Measurements from ENCODE around the gene METAP1. TPM values are rescaled to one million over a fixed set of nuclear protein-coding genes. Genes with fewer than 3 reads are reported as not detected.
"Not testable (repeated sequence)": the region's sequence is repeated elsewhere in the genome, so short reads cannot be mapped to it uniquely, and the experiment has no call there.

Gene METAP1
- total RNA-seq, 1 experiment from 2014 or later: 63.5 TPM

DNA sequence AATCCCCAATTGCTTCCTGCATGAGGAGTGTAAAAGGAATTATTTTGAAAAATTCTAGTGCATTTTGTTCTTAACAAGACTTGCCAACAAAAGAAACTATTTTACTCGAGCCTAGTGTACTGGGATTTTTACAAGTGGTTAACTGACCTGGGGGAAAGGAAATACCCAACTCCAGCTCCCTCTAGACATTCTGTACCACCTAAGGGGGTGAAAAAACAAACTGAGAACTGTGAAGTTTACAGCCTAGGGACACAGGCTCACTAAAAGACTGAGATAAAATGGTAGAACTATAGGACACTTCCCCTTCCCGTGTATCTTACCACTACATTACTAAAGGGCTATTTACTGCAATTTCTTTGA, 95.7 kb downstream of the METAP1 start:
- Histone ChIP-seq H3K79me2 (ENCODE audit: insufficient read depth, low read length) (peaks cover 9% of the 10 kb centered on the region), H3K9ac (ENCODE audit: extremely low read depth, insufficient read length, low read length) (no peak overlapping the region), H3K4ac (ENCODE audit: low read depth, low read length) (no peak overlapping the region), H3K14ac (ENCODE audit: insufficient read depth, low read length) (no peak overlapping the region), H2AK5ac (ENCODE audit: insufficient read length, low read length) (no peak overlapping the region), H3K79me1 (ENCODE audit: insufficient read depth, low read depth, low read length, poor library complexity, severe bottlenecking) (no peaks in the 10 kb centered on the region), H3K27me3 (ENCODE audit: insufficient read depth, low read length) (no peaks in the 10 kb centered on the region), H4K5ac (ENCODE audit: insufficient read length, low read depth, low read length) (no peak overlapping the region), H3K18ac (ENCODE audit: insufficient read length, low read depth, low read length) (no peak overlapping the region), H3K56ac (ENCODE audit: insufficient read length, low read depth, low read length) (no peak overlapping the region), H3T11ph (ENCODE audit: low read length) (no peak overlapping the region), H2BK120ac (ENCODE audit: low read depth, low read length, poor library complexity, severe bottlenecking) (no peak overlapping the region), H3K4me1 (ENCODE audit: insufficient read depth, low read length) (no peaks in the 10 kb centered on the region), H2BK20ac (ENCODE audit: low read depth, low read length, poor library complexity, severe bottlenecking) (no peak overlapping the region), H4K91ac (ENCODE audit: insufficient read length, low read depth, low read length) (no peak overlapping the region), H2AFZ (ENCODE audit: low read length) (no peak overlapping the region), H2BK5ac (ENCODE audit: insufficient read length, low read length) (no peak overlapping the region), H4K8ac (replicated peaks; ENCODE audit: insufficient read length, low read depth, low read length) (no peak overlapping the region), H2BK12ac (ENCODE audit: insufficient read length, low read depth, low read length) (no peak overlapping the region), H3K27ac (ENCODE audit: insufficient read length, low read depth, low read length) (no peak overlapping the region), H3K23ac (ENCODE audit: insufficient read length, low read depth, low read length) (no peak overlapping the region), H3K23me2 (ENCODE audit: insufficient read length, low read depth, low read length, poor library complexity, severe bottlenecking) (peaks cover 8% of the 10 kb centered on the region), H4K20me1 (ENCODE audit: control insufficient read depth, insufficient read depth, insufficient read length) (no peaks in the 10 kb centered on the region), H3K9me3 (ENCODE audit: control insufficient read depth, low read depth, low read length) (no peaks in the 10 kb centered on the region), H3K4me2 (ENCODE audit: insufficient read depth, insufficient read length, low read length) (no peak overlapping the region), H2BK15ac (ENCODE audit: low read depth, low read length) (no peak overlapping the region)
- no CpG with 5 or more reads among the region's 2 CpGs for WGBS (ENCODE audit: extremely low coverage, insufficient read length, low lambda C conversion rate)
- H3K27me3 Mint-ChIP-seq (ENCODE audit: low read depth): no peaks in the 10 kb centered on the region
- peaks cover 0 to 2% of the 10 kb centered on the region in 2 experiments; a peak in 3 of 5 replicates for H3K9me3 Mint-ChIP-seq
- DNase-seq: no peak
- H3K4me1 Mint-ChIP-seq: peaks cover 28 to 30% of the 10 kb centered on the region in 2 experiments
- TF ChIP-seq, protein P1, sequence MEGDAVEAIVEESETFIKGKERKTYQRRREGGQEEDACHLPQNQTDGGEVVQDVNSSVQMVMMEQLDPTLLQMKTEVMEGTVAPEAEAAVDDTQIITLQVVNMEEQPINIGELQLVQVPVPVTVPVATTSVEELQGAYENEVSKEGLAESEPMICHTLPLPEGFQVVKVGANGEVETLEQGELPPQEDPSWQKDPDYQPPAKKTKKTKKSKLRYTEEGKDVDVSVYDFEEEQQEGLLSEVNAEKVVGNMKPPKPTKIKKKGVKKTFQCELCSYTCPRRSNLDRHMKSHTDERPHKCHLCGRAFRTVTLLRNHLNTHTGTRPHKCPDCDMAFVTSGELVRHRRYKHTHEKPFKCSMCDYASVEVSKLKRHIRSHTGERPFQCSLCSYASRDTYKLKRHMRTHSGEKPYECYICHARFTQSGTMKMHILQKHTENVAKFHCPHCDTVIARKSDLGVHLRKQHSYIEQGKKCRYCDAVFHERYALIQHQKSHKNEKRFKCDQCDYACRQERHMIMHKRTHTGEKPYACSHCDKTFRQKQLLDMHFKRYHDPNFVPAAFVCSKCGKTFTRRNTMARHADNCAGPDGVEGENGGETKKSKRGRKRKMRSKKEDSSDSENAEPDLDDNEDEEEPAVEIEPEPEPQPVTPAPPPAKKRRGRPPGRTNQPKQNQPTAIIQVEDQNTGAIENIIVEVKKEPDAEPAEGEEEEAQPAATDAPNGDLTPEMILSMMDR (conservative IDR thresholded peaks at IDR 0.05): no peak
- H3K27ac Mint-ChIP-seq: 0 out of 7 replicates have a peak overlapping the region, but pooled peaks of 1 of the 3 experiments have one; percentile 79
- no peak overlapping the region; a peak in 1 of 5 replicates for H3K4me3 Mint-ChIP-seq
- H3K36me3 Mint-ChIP-seq (ENCODE audit: insufficient read depth in 1 of 3, low read depth in 3 of 3): peaks cover 0 to 15% (median 4%) of the 10 kb centered on the region in 3 experiments; a peak in 6 of 7 replicates

DNA sequence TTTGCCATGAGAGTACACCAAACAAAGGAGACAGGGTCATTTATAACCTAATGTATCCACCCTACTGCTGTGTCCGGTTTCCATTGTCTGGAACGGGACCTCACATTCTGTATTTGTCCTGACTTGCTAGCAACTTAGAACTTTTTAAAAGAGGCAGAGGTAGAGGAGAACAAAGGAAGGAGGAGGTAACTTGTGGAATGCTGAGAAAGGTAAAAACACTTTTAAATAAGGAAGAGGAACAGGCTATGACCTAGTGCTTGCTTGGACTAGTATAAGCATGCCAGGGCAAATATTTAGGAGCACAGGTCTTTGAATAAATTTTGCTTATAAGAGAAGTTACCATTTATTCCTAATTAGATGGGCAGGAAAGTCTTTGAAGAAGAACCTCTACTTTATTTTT, 96.3 kb downstream of the METAP1 start:
- H2AK5ac ChIP-seq (ENCODE audit: insufficient read length, low read length); H3K14ac ChIP-seq (ENCODE audit: insufficient read depth, low read length); H4K20me1 ChIP-seq (ENCODE audit: control insufficient read depth, insufficient read depth, insufficient read length); H3K27ac Mint-ChIP-seq; H3K23me2 ChIP-seq (ENCODE audit: insufficient read length, low read depth, low read length, poor library complexity, severe bottlenecking); DNase-seq; H3K9me3 Mint-ChIP-seq; H2AFZ ChIP-seq (ENCODE audit: low read length); H3K4ac ChIP-seq (ENCODE audit: low read depth, low read length); H3K4me3 Mint-ChIP-seq; H4K5ac ChIP-seq (ENCODE audit: insufficient read length, low read depth, low read length); H3K27me3 Mint-ChIP-seq (ENCODE audit: low read depth); H3K9me3 ChIP-seq (ENCODE audit: control insufficient read depth, low read depth, low read length); H3K56ac ChIP-seq (ENCODE audit: insufficient read length, low read depth, low read length); H4K8ac ChIP-seq (replicated peaks; ENCODE audit: insufficient read length, low read depth, low read length); H3K9ac ChIP-seq (ENCODE audit: extremely low read depth, insufficient read length, low read length); H3K18ac ChIP-seq (ENCODE audit: insufficient read length, low read depth, low read length); H4K91ac ChIP-seq (ENCODE audit: insufficient read length, low read depth, low read length); H2BK12ac ChIP-seq (ENCODE audit: insufficient read length, low read depth, low read length); H2BK15ac ChIP-seq (ENCODE audit: low read depth, low read length); H2BK120ac ChIP-seq (ENCODE audit: low read depth, low read length, poor library complexity, severe bottlenecking); H3K4me2 ChIP-seq (ENCODE audit: insufficient read depth, insufficient read length, low read length); H3K79me1 ChIP-seq (ENCODE audit: insufficient read depth, low read depth, low read length, poor library complexity, severe bottlenecking); H3K27me3 ChIP-seq (ENCODE audit: insufficient read depth, low read length); H2BK20ac ChIP-seq (ENCODE audit: low read depth, low read length, poor library complexity, severe bottlenecking); H3K27ac ChIP-seq (ENCODE audit: insufficient read length, low read depth, low read length); H3K79me2 ChIP-seq (ENCODE audit: insufficient read depth, low read length); H3K4me1 ChIP-seq (ENCODE audit: insufficient read depth, low read length); H3T11ph ChIP-seq (ENCODE audit: low read length); H3K23ac ChIP-seq (ENCODE audit: insufficient read length, low read depth, low read length); H2BK5ac ChIP-seq (ENCODE audit: insufficient read length, low read length): not testable (repeated sequence)
- Mint-ChIP-seq H3K4me1 (peaks cover 25 to 26% of the 10 kb centered on the region in 2 experiments), H3K36me3 (ENCODE audit: insufficient read depth in 1 of 3, low read depth in 3 of 3) (peaks cover 0 to 11% (median 3%) of the 10 kb centered on the region in 3 experiments; a peak in 4 of 7 replicates)
- WGBS (ENCODE audit: extremely low coverage, insufficient read length, low lambda C conversion rate): no CpG with 5 or more reads among the region's 2 CpGs
